ENCODE results near the gene PPL. TPM values are rescaled to one million over a fixed set of nuclear protein-coding genes. Genes with fewer than 3 reads are reported as not detected.

PPL gene, protein sequence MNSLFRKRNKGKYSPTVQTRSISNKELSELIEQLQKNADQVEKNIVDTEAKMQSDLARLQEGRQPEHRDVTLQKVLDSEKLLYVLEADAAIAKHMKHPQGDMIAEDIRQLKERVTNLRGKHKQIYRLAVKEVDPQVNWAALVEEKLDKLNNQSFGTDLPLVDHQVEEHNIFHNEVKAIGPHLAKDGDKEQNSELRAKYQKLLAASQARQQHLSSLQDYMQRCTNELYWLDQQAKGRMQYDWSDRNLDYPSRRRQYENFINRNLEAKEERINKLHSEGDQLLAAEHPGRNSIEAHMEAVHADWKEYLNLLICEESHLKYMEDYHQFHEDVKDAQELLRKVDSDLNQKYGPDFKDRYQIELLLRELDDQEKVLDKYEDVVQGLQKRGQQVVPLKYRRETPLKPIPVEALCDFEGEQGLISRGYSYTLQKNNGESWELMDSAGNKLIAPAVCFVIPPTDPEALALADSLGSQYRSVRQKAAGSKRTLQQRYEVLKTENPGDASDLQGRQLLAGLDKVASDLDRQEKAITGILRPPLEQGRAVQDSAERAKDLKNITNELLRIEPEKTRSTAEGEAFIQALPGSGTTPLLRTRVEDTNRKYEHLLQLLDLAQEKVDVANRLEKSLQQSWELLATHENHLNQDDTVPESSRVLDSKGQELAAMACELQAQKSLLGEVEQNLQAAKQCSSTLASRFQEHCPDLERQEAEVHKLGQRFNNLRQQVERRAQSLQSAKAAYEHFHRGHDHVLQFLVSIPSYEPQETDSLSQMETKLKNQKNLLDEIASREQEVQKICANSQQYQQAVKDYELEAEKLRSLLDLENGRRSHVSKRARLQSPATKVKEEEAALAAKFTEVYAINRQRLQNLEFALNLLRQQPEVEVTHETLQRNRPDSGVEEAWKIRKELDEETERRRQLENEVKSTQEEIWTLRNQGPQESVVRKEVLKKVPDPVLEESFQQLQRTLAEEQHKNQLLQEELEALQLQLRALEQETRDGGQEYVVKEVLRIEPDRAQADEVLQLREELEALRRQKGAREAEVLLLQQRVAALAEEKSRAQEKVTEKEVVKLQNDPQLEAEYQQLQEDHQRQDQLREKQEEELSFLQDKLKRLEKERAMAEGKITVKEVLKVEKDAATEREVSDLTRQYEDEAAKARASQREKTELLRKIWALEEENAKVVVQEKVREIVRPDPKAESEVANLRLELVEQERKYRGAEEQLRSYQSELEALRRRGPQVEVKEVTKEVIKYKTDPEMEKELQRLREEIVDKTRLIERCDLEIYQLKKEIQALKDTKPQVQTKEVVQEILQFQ (N-terminal part only)
- total RNA-seq (10 to 100 TPM; 69.8 to 77.1 TPM), polyA plus RNA-seq (ENCODE audit: insufficient read length in 6 of 6) (10 to 100 TPM; 30.4 to 42.6 (median 35.0) TPM)
- long read RNA-seq, donor 1, full-length matches to known transcripts, result 1 of 1 reads
- long read RNA-seq, donor 1, partial matches to known transcripts, result 0 of 1 reads
- long read RNA-seq, donor 1, other reads (novel, unspliced or antisense), result 0 of 1 reads
- long read RNA-seq, donor 2, full-length matches to known transcripts, result 1 of 1 reads
- long read RNA-seq, donor 2, partial matches to known transcripts, result 0 of 1 reads
- long read RNA-seq, donor 2, other reads (novel, unspliced or antisense), result 0 of 1 reads
- long read RNA-seq, donor 3, full-length matches to known transcripts, result 2 of 2 reads
- long read RNA-seq, donor 3, partial matches to known transcripts, result 0 of 2 reads
- long read RNA-seq, donor 3, other reads (novel, unspliced or antisense), result 0 of 2 reads
- long read RNA-seq, donor 4, partial matches to known transcripts, result 3 of 4 reads
- long read RNA-seq, donor 4, other reads (novel, unspliced or antisense), result 1 of 4 reads
- long read RNA-seq, donor 5, full-length matches to known transcripts, result 1 of 1 reads
- long read RNA-seq, donor 5, partial matches to known transcripts, result 0 of 1 reads
- long read RNA-seq, donor 5, other reads (novel, unspliced or antisense), result 0 of 1 reads
- long read RNA-seq, donor 6, full-length matches to known transcripts, result 2 of 2 reads
- long read RNA-seq, donor 6, partial matches to known transcripts, result 0 of 2 reads
- long read RNA-seq, donor 6, other reads (novel, unspliced or antisense), result 0 of 2 reads
- long read RNA-seq, donor 7, result 0 reads
- long read RNA-seq, donor 8, full-length matches to known transcripts, result 1 of 1 reads
- long read RNA-seq, donor 8, partial matches to known transcripts, result 0 of 1 reads
- long read RNA-seq, donor 8, other reads (novel, unspliced or antisense), result 0 of 1 reads
- long read RNA-seq, donor 9, result 0 reads
- long read RNA-seq, donor 10, partial matches to known transcripts, result 1 of 5 reads
- long read RNA-seq, donor 10, other reads (novel, unspliced or antisense), result 4 of 5 reads
- long read RNA-seq, donor 11, result 0 reads
- long read RNA-seq, donor 12, full-length matches to known transcripts, result 3 of 3 reads
- long read RNA-seq, donor 12, partial matches to known transcripts, result 0 of 3 reads
- long read RNA-seq, donor 12, other reads (novel, unspliced or antisense), result 0 of 3 reads

DNA sequence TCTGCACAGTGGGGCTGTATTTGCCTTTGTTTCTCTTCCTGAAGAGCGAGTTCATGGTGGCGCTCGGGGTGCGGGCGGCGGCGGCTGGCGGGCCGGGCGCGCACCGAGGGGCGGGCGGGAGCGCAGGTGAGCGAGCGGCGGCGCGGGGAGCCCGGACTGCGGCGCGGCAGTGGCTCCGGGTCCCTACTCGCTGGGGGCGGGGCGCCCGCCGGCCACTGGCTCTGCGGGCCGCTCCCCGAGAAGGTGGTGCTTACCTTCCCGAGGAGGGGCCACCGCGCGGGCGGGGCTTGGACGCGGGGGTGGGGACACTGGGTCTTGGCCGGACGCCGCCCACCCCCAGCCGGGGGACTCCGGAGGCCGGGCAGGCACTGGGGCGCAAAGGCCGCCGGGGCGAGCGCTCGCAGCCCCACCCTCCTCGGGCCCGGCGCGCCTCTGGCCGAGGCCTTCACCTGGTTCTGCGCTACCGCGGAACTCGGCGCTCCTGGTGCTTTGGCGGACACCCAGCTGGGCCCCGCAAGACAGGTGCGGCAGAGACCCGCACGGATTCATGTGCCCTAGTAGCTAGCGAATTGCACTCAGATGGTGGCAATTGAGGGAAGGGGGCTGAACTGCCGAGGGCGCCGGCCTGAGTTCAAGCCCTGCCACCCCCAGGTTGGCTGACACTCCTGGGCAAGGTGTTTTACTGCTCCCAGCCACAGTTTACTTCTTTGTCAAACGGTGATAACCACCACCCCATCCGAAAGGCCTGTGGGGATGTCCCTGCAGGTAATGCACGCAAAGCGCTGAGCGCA is at the start of gene PPL:
PPL (minus strand) TSS at position 158 of the 791 bp plus-strand sequence; CDS start at position 55, 103 bp downstream.
- Histone ChIP-seq H3K4me1 (peaks cover 0 to 36% of the 10 kb centered on the region in 2 donors), H3K27me3 (peaks cover 16 to 63% of the 10 kb centered on the region in 2 donors), H3K9me3 (no peaks in the 10 kb centered on the region), H3K4me3 (peak within 1 kb of the TSS; percentile 48 to 57), H3K36me3 (no peaks in the 10 kb centered on the region), H3K27ac (peak within 1 kb of the TSS; percentile 71 to 74)
- TF ChIP-seq, protein P1, sequence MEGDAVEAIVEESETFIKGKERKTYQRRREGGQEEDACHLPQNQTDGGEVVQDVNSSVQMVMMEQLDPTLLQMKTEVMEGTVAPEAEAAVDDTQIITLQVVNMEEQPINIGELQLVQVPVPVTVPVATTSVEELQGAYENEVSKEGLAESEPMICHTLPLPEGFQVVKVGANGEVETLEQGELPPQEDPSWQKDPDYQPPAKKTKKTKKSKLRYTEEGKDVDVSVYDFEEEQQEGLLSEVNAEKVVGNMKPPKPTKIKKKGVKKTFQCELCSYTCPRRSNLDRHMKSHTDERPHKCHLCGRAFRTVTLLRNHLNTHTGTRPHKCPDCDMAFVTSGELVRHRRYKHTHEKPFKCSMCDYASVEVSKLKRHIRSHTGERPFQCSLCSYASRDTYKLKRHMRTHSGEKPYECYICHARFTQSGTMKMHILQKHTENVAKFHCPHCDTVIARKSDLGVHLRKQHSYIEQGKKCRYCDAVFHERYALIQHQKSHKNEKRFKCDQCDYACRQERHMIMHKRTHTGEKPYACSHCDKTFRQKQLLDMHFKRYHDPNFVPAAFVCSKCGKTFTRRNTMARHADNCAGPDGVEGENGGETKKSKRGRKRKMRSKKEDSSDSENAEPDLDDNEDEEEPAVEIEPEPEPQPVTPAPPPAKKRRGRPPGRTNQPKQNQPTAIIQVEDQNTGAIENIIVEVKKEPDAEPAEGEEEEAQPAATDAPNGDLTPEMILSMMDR (IDR thresholded peaks at IDR 0.05), result no peak
- ATAC-seq (peak; percentile 81), DNase-seq (peak in 3 of 4 donors; percentile 87 to 95 (median 87))
- intact Hi-C loops (cut with DNase I), result no loop called here

DNA sequence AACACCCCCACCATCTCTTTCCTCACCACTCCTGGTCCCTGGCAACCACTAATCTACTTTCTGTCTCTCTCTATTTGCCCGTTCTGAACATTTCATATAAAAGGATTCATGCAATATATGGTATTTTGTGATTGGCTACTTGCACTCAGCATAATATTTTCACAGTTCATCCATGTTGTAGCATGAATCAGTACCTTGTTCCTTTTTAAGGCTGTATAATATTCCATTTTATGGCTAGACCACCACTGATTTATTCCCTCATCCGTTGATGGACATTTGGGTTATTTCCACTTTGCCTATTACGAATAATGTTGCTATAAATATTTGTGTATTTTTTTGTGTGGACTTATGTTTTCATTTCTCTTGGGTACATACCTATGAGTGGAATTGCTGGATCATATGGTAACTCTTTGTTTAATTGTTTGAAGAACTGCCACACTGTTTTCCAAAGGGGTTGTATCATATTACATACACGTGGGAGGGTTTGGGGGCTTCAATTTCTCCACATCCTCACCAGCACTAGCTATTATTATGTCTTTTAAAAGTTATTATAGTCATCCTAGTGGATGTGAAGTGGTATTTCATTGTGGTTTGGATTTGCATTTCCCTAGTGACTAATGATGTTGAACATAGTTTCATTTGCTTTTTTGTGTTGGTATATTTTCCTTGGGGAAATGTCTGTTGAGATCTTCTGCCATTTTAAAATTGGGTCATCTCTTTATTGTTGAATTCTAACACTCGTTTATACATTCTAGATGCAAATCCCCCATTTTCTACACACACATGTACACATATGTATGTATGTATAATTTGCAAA is 47.4 kb upstream of the PPL start:
- no peak overlapping the region for H3K4me3 ChIP-seq
- H3K4me1 ChIP-seq, result no peaks in the 10 kb centered on the region
- peaks cover 27 to 59% of the 10 kb centered on the region in 2 donors for H3K27me3 ChIP-seq
- H3K27ac ChIP-seq, result no peak overlapping the region
- H3K36me3 ChIP-seq, result no peaks in the 10 kb centered on the region
- TF ChIP-seq, protein P1 (IDR thresholded peaks at IDR 0.05), result no peak
- intact Hi-C loops (cut with DNase I), result no loop called here
- DNase-seq, result no peak
- no peaks in the 10 kb centered on the region for H3K9me3 ChIP-seq
- ATAC-seq, result no peak

DNA sequence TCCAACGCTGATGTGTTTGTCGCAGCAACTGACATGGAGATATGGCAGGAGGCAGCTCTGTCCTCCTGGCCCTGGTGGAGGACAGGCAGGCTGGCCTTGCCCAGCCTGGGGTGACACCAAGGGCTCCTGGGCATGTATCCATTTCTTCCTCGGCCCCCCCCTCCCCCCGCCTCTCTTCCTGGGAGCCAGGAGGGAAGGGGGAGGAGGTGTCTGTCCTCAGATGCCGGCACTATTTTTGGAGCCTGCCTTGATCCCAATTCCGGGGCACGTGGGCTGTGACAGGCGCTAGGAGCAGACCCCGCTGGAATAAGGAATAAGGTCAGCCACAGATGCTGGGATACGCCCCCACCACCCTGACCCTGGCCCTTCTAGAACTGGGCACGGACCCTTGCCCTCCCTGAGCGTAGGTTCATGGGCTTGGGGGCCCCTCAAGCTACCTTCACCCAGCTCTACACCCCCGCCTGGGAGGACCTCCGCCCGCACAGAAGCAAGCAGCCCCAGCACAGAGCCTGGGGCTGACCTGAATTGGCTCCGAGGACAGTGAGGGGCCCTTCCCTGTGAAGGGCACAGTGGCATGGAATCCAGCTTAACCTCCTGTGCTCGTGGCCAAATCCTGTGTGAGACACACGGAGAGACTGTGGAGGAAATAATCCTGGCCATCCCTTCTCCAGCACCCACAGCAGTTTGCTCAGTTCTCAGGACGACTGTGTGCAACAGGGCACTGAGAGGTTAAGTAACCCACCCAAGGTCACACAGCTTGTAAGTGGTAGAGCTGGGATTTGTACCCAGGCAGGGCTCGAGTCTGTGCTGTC is 45.3 kb upstream of the PPL start:
- Histone ChIP-seq H3K27ac (no peak overlapping the region), H3K9me3 (no peaks in the 10 kb centered on the region), H3K4me1 (no peaks in the 10 kb centered on the region), H3K4me3 (no peak overlapping the region), H3K36me3 (no peaks in the 10 kb centered on the region), H3K27me3 (peaks cover 9 to 38% of the 10 kb centered on the region in 2 donors)
- intact Hi-C loops (cut with DNase I), result no loop called here
- TF ChIP-seq, protein P1 (IDR thresholded peaks at IDR 0.05), result no peak
- DNase-seq (peak in 1 of 4 donors; percentile 11), ATAC-seq (no peak)

Measured in left lung (tissue), 14 donors.